GM12878 (cell line): Measurements from ENCODE around the gene RGP1. TPM values are rescaled to one million over a fixed set of nuclear protein-coding genes. Genes with fewer than 3 reads are reported as not detected.

Experiments used
- BACH1 ChIP-seq: fragments of 450-650 bp; IDR thresholded peaks from 2 replicates; pipeline ENCODE4 v1.6.1; 2017; ENCODE audit warnings: mild to moderate bottlenecking, borderline replicate concordance
- CBFB ChIP-seq: IDR thresholded peaks from 2 replicates; pipeline ENCODE4 v1.6.1; 2016; ENCODE audit warnings: antibody characterized with exemption, low read depth
- CUX1 ChIP-seq: IDR thresholded peaks from 2 replicates; pipeline ENCODE4 v1.6.1; 2012; ENCODE audit warnings: improper control_type of control experiment, low read depth, low read length; ENCODE audit not compliant: insufficient replicate concordance
- E2F8 ChIP-seq: fragments of 450-650 bp; IDR thresholded peaks from 2 replicates; pipeline ENCODE4 v1.6.1; 2018; ENCODE audit warnings: mild to moderate bottlenecking, low read depth, moderate library complexity; ENCODE audit not compliant: partially characterized antibody
- EED ChIP-seq: sonication (generic); IDR thresholded peaks from 2 replicates; pipeline ENCODE4 v1.6.1; 2016; ENCODE audit warnings: antibody characterized with exemption, low read depth
- HDGF ChIP-seq: fragments of 450-650 bp; IDR thresholded peaks from 2 replicates; pipeline ENCODE4 v1.6.1; 2016; ENCODE audit warnings: antibody characterized with exemption
- KAT2A ChIP-seq: conservative IDR thresholded peaks from 2 replicates; pipeline ENCODE4 v1.6.1; 2011; ENCODE audit warnings: low read depth, low read length; ENCODE audit not compliant: control insufficient read depth
- MXI1 ChIP-seq: fragments of 150-350 bp; IDR thresholded peaks from 2 replicates; pipeline ENCODE4 v1.6.1; 2011; ENCODE audit warnings: low read depth, mild to moderate bottlenecking, inconsistent platforms, low read length, improper control_type of control experiment
- NR2C2 ChIP-seq: IDR thresholded peaks from 2 replicates; pipeline ENCODE4 v1.6.1; 2011; ENCODE audit warnings: borderline replicate concordance, low read depth; ENCODE audit not compliant: control insufficient read depth, insufficient read length
- PBX3 ChIP-seq: IDR thresholded peaks from 2 replicates; pipeline ENCODE4 v1.6.1; 2011; ENCODE audit warnings: mild to moderate bottlenecking, low read depth, low read length, moderate library complexity; ENCODE audit not compliant: insufficient replicate concordance
- SIN3A ChIP-seq: IDR thresholded peaks from 2 replicates; pipeline ENCODE4 v1.6.1; 2012; ENCODE audit warnings: low read depth, low read length, improper control_type of control experiment
- SREBF2 ChIP-seq: IDR thresholded peaks from 2 replicates; pipeline ENCODE4 v1.6.1; 2012; ENCODE audit warnings: mild to moderate bottlenecking, low read length
- STAT1 ChIP-seq: fragments of 450-650 bp; conservative IDR thresholded peaks from 2 replicates; pipeline ENCODE4 v1.6.1; 2014; ENCODE audit warnings: antibody characterized with exemption, mild to moderate bottlenecking
- STAT3 ChIP-seq: IDR thresholded peaks from 2 replicates; pipeline ENCODE4 v1.6.1; 2011; ENCODE audit warnings: low read depth, low read length, improper control_type of control experiment
- TAF1 ChIP-seq: IDR thresholded peaks from 2 replicates; pipeline ENCODE4 v1.6.1; 2011; ENCODE audit warnings: mild to moderate bottlenecking, low read depth, low read length, borderline replicate concordance
- TARDBP ChIP-seq: IDR thresholded peaks from 2 replicates; pipeline ENCODE4 v1.6.1; 2016; ENCODE audit warnings: borderline replicate concordance
- TCF12 ChIP-seq: IDR thresholded peaks from 2 replicates; pipeline ENCODE4 v1.6.1; 2011; ENCODE audit warnings: low read depth, mild to moderate bottlenecking, low read length
- ZNF207 ChIP-seq: fragments of 450-650 bp; IDR thresholded peaks from 2 replicates; pipeline ENCODE4 v1.6.1; 2014; ENCODE audit warnings: antibody characterized with exemption, mild to moderate bottlenecking, borderline replicate concordance
- ZNF274 ChIP-seq: IDR thresholded peaks from one replicate; pipeline ENCODE4 v1.8.0; 2011; ENCODE audit not compliant: insufficient read length, insufficient read depth
- polyA plus RNA-seq, 11 experiments: library from polyadenylated mRNA; depleted of rRNA in 4 of 11; unstranded in 6 of 11; stranded (reverse) in 5 of 11; fragments of >200 nt; fragmentation: Nextera tagmentation in 4 of 11; fragmentation: Illumina TruSeq in 1 of 11; extraction: Ambion mirVana in 4 of 11; extraction: Trizol in 1 of 11; gene quantifications; 1 replicate in 1 of 11; 2 replicates in 10 of 11; pipeline versions ENCODE4 v1.2.1 to v1.2.3, GENCODE V29; 2011 to 2016; ENCODE audit warnings: inconsistent platforms in 2 of 11, missing spikeins in 2 of 11, low read depth in 1 of 11
- total RNA-seq, 4 experiments: library from RNA; depleted of rRNA in 3 of 4; stranded (reverse); fragments of >200 nt in 3 of 4; fragmentation: Illumina TruSeq in 1 of 4; extraction: Trizol in 1 of 4; gene quantifications; 2 replicates each; pipeline versions ENCODE4 v1.2.1 to v1.2.3, GENCODE V29; 2013 to 2021

Gene RGP1
- total and polyA plus RNA-seq, 10 of the 15 experiments (the other 5 are each of a cell fraction or from before 2014, with no cell fraction given), result 0.44 to 14.9 (median 7.4) TPM

GRCh38 chr9:35728041-35728971 is 20.8 kb upstream of the RGP1 start (continued):
- TF ChIP-seq CUX1 (no peak), STAT3 (no peak), ZNF274 (no peak), E2F8 (no peak), STAT1 (no peak), KAT2A (no peak), TAF1 (peak; percentile 65; the same call in 1 of the 2 replicates), CBFB (peak; percentile 78), NR2C2 (no peak), PBX3 (peak; percentile 74), ZNF207 (0 out of 2 replicates have a peak, but pooled peaks have one; percentile 40), EED (peak; percentile 57), TARDBP (no peak), HDGF (peak; percentile 81; the same call in 1 of the 2 replicates), MXI1 (no peak), TCF12 (no peak), SIN3A (no peak), BACH1 (0 out of 2 replicates have a peak, but pooled peaks have one; percentile 23), SREBF2 (no peak)
